ENCODE data around the gene KIF16B.

DNA sequence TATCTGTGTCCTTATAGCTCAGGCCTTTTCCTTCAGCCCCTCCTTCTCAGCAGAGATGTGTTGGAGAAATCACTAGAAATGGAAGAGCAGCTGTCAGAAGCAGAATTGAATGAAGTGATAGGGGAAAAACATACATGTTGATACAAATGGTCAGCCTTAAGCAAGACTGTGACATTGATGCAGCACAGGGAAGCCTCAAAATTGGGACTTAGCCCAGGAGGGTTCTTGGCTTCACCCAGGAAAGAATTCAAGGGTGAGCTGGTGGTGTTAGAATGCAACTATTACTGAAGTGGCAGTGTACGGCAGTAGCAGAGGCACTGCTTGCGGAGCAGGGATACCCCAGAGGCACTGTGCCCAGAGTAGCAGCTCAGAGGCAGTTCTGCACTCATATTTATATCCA, 8.0 kb upstream of the KIF16B start:
- TF ChIP-seq, protein P1, sequence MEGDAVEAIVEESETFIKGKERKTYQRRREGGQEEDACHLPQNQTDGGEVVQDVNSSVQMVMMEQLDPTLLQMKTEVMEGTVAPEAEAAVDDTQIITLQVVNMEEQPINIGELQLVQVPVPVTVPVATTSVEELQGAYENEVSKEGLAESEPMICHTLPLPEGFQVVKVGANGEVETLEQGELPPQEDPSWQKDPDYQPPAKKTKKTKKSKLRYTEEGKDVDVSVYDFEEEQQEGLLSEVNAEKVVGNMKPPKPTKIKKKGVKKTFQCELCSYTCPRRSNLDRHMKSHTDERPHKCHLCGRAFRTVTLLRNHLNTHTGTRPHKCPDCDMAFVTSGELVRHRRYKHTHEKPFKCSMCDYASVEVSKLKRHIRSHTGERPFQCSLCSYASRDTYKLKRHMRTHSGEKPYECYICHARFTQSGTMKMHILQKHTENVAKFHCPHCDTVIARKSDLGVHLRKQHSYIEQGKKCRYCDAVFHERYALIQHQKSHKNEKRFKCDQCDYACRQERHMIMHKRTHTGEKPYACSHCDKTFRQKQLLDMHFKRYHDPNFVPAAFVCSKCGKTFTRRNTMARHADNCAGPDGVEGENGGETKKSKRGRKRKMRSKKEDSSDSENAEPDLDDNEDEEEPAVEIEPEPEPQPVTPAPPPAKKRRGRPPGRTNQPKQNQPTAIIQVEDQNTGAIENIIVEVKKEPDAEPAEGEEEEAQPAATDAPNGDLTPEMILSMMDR (IDR thresholded peaks at IDR 0.05) = no peak
- TF ChIP-seq POLR2A (IDR thresholded peaks at IDR 0.05) = no peak
